HG02973 (cell line): ENCODE measurements around the gene SGTB.
"Not testable (repeated sequence)": the region's sequence is repeated elsewhere in the genome, so short reads cannot be mapped to it uniquely, and the experiment has no call there.

Experiments used
- ATAC-seq: cut with Tn5 transposase; IDR thresholded peaks from one replicate; pipeline ENCODE4 v1.9.1; 2021; ENCODE audit warnings: moderate library complexity; ENCODE audit not compliant: unreplicated experiment

SGTB gene

GRCh38 chr5:65734921-65735320, 13.0 kb upstream of the SGTB start:
- ATAC-seq = no peak

GRCh38 chr5:65734196-65734775, 12.4 kb upstream of the SGTB start:
- not testable (repeated sequence) for ATAC-seq

- not testable (repeated sequence) for ATAC-seq
Observed at GRCh38 chr5:65732046-65732445, 10.1 kb upstream of the SGTB start.

DNA sequence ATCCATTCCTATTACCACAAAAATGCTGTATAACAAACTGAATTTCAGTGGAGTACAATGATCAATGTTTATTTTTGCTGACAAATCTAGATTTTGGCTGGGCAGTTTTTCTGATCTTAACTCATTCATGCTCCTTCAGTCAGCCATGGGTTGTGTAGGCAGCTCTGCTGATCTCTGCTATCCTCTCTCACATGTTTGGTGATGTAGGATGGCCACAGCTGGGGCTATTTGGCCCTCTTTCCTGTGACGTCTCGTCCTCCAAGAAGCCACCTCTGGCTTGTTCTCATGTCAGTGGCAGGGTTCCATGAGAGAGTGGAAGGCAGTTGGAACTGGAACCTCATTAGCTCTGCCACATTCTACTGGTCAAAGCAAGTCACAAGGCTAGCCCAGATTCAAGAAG, 9.0 kb upstream of the SGTB start:
- ATAC-seq = no peak

DNA sequence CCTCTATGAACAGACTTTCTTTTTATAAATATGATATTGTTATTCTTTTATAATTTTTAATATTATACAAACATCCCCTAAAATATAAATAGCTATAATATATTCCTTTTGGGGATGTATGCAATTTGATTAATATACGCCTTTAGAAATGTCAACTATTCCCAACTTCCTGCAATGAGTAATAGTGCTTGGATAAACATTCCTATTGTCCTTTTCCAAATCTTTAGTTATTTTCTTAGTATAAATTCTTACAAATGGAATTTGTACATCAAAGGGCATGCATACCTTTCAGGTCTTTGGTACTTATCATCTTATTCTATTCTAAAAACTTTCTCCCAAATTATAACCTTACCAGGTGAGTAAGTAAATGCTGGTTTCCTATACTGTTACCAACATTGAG, 6.3 kb upstream of the SGTB start:
- no peak for ATAC-seq

- no peak for ATAC-seq
Observed at GRCh38 chr5:65727491-65728156, 5.7 kb upstream of the SGTB start.

DNA sequence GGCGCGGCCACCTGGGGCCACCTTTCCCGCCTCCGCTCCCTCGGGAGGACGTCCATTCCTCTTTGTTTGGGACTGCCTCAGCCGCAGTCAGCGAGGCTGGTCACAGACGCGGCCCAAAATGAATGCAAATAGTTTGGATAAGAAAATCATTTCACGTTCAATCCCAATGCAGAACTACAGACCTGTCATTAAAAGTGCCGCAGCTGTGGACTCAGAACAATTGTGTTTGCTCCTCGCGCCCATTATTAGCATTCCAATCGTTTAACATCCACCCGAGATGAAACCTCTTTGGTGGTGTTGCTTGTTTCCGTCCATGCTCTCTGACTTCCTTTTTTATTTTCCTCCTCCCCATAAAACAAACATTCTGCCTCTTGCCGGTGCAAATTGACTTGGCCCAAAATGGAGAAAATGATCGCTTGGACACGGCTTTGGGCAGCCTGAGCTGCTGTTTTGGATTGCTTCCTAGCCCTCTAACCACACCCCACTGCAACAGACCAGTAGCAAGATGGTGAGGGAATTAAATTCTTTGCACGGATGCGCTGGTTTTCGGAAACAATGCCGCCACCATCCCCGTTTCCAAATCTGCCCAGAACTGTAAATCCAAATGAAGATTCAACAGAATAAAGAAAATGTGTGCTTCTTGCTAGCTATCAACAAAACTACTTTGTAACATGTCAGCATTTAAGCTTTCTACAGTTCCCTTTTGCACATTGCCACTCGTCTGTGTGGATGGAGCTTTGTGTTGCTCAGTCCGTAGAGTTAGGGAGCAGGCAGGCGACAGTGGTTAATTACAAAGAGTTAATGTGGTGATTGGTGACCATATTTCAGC, 880 bp upstream of the SGTB start:
- no peak for ATAC-seq

DNA sequence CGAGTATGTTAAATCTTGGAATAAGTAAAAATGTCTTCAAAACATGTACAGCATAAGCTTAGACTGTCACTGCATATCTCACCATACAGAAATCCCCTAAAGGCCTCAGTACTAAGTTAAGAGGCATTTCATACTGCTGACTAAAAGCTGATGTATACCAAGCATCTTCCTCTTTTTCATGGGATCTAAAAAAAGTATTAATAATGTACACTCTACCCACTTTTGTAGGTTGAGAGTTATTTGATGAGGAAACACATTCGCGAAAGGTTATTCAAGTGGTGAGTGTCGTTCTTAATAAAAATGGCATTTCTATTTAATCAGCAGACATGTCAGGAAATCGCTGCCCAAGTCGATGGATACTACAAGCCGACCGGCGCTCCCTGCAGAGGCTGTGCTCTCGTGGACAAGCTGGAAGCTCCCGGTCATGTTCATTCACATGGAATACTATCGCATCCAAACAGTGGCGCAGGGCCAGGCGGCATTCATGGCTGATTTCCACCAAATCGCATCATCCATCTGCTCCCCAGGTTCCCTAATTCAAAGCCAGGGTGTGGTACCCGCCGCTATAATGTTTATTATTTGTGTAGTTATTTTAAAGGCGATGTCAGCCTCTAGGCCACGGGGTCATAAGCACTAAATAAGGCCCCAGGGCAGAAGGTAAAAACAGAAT, 724 bp downstream of the SGTB start:
- peak; percentile 23 for ATAC-seq

- no peak for ATAC-seq
Observed at GRCh38 chr5:65718576-65719310, 3.2 kb downstream of the SGTB start.

DNA sequence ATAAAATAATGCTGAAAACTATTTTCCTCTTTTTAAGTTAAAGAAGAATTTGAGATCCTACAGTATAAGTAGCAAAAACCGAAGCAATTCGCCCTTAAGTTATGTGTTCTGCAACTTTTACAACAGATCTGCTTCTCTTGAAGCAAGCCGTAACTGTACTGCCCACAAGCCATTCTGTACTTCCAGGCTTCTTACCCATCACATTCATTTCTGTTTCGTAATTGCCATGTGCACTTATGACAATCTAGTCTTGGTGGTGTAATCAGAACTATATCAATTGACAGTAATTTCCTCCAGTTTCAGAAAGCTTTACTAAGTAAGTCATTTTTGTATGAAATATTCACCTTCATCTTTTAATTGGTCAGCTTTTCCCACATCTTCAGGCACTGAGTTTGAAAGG, 13.8 kb downstream of the SGTB start:
- ATAC-seq = no peak

DNA sequence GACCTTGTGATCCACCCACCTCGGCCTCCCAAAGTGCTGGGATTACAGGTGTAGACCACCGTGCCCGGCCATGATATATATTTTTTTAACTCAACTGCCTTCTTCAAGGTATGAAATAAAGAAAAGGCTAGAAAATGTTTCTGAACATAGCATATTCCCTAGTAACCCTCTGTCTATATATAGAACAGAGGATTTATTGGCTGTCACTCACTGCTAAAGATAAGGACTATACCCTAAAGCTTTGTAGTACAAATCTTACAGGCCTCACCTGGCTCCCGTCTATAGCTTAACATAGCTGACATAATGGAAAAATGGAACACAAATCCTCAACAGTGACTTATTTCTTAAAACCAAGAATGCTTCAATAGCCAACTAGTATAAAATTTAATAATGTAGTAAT, 14.2 kb downstream of the SGTB start:
- no peak for ATAC-seq

DNA sequence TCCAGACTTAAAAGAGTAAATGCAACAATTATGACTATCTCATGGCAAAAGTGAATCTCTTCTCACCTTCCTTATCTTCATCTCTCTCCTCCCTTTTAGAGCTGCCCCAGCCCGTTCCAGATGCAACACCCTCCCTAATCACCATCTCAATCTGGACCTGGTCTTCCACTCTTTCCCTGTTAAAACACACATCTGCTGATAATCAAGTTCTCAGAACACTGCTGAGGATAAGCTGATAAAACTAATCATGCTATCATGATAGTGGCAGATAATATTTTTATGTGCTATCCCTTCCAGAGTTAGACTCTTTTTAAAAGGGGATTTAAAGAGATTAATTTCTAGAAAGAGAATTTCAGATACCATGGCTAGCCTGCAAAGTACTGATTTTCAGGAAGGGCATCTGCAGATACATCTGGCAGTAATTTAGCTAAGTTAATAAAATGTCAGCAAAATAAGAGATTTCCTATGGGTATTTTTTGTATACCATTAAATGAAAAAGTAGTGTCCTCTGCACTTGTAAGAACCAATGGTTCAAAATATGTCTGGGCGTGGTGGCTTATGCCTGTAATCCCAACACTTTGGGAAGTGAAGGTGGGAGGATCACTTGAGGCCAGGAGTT, 17.2 kb downstream of the SGTB start:
- ATAC-seq = no peak

- no peak for ATAC-seq
Observed at GRCh38 chr5:65702036-65702435, 19.9 kb downstream of the SGTB start.

DNA sequence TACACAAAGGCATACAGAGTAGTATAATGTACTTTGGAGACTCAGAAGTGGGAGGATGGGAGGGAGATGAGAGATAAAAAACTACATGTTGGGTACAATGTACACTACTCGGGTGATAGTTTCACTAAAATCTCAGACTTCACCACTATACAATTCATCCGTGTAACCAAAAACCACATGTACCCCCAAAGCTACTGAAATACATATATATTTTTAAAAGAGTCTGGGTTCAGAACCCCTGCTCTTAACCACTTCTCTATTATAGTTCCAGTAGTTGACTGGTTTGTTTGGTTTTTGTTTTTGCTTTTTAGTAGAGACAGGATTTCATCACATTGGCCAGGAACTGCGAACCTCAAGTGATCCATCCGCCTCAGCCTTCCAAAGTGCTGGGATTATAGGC, 22.6 kb downstream of the SGTB start:
- ATAC-seq = peak; percentile 51

DNA sequence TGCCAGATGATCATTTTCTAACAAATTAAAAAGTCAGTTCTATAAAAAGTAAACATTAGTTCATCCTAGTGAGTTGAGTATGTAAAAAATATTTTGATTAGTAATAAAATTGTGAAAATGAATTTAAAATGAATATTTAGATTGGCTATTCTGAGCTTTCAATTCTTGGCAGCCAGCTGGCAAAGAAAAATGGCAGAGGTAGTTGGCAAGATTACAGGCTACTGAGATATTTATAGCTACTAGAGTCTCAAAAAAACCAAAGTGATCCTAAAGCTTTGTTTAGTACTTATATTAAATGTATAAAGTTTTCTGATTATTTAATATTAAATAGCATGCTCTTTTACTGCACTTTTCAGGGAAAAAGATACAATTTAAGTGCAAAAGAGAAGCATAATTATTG, 25.0 kb downstream of the SGTB start:
- ATAC-seq = no peak

DNA sequence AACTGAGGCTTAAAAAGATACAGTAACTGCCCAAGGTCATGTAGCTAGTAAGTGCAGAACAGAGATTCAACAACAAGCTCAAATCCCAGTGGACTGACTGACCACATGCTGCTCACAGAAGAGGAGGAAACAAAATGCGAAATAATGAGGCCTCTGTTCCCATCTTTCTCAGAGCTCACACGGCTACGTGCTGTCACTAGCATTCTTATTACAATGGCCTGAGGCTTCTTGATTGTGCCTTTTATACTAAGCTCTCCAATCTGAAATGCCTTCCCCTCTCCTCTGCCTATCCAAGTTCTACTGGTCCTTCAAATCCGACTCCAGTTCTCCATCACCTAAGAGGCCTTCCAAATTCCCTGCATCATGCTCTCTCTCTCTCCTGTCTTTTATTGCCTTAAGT, 26.0 kb downstream of the SGTB start:
- ATAC-seq = no peak

GRCh38 chr5:65695162-65695755, 26.6 kb downstream of the SGTB start:
- ATAC-seq = no peak

DNA sequence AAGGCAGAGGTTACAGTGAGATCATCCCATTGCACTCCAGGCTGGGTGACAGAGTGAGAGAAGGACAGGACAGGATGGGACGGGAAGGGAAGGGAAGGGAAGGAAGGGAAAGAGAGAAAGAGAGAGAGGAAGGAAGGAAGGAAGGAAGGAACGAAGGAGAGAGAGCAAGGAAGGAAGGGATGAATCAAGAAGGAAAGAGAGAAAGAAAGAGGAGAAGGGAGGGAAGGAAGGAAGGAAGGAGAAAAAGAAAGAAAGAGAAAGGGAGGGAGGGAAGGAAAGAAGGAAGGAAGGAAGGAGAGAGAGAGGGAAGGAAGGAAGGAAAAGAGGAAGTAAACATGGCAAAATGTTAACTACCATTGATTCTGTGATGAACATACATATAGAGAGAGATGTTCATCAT, 28.8 kb downstream of the SGTB start:
- ATAC-seq = no peak

DNA sequence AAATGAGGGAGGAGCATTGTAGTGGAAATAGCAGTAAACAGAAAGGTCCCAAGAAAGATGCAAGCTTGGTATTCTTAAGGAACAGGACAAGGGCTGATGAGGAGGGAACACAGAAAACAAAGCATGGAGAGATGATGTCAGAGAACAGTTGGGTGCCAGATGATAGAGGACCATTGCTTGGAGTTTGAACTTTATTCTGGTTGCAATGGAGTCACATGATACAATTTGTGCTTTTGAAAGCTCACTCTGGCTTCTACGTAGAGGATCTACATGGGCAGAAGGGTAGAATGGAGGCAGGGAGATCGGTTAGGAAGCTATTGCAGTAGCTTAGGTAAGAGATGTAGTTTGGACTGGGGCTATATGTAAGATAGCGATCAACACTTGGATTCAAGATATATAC, 39.8 kb downstream of the SGTB start:
- ATAC-seq = no peak

DNA sequence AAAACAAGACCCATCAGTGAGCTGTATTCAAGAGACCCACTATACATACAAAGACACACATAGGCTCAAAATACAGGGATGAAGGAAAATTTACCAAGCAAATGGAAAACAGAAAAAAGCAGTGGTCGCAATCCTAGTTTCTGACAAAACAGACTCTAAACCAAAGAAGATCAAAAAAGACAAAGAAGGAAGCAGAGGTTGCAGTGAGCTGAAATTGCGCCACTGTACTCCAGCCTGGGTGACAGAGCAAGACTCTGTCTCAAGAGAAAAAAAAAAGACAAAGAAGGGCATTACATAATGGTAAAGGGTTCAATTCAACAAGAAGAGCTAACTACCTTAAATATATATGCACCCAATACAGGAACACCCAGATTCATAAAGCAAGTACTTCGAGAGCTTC, 45.9 kb downstream of the SGTB start:
- not testable (repeated sequence) for ATAC-seq
